ENCODE data around the gene FAM47E.

Gene FAM47E

GRCh38 chr4:76251441-76252270 is at the start of gene FAM47E:
FAM47E (plus strand) TSS chr4:76251721; CDS start chr4:76251747, 26 bp downstream.
- DNase-seq (ENCODE audit: low read depth), result peak; percentile 25

GRCh38 chr4:76203541-76203940 is 48.0 kb upstream of the FAM47E start:
- no peak for DNase-seq (ENCODE audit: low read depth)

GRCh38 chr4:76204936-76205335 is 46.6 kb upstream of the FAM47E start:
- no peak for DNase-seq (ENCODE audit: low read depth)

- no peak for DNase-seq (ENCODE audit: low read depth)
These were observed 46.0 kb upstream of the FAM47E start for GRCh38 chr4:76205476-76205875.

GRCh38 chr4:76206222-76206942 is 45.1 kb upstream of the FAM47E start:
- DNase-seq (ENCODE audit: low read depth), result no peak

GRCh38 chr4:76207549-76207948 is 44.0 kb upstream of the FAM47E start:
- DNase-seq (ENCODE audit: low read depth), result no peak

- peak; percentile 91 for DNase-seq (ENCODE audit: low read depth)
These were observed 43.3 kb upstream of the FAM47E start for GRCh38 chr4:76208005-76208765.

- DNase-seq (ENCODE audit: low read depth), result no peak
These were observed 41.6 kb upstream of the FAM47E start for GRCh38 chr4:76209881-76210280.

GRCh38 chr4:76210452-76210851 is 41.1 kb upstream of the FAM47E start:
- no peak for DNase-seq (ENCODE audit: low read depth)

- DNase-seq (ENCODE audit: low read depth), result no peak
These were observed 39.5 kb upstream of the FAM47E start for GRCh38 chr4:76211769-76212708.

GRCh38 chr4:76212851-76213414 is 38.6 kb upstream of the FAM47E start:
- no peak for DNase-seq (ENCODE audit: low read depth)

GRCh38 chr4:76213415-76214176 is 37.9 kb upstream of the FAM47E start, which contains the start of gene SCARB2:
SCARB2 (minus strand) TSS chr4:76213824; CDS start chr4:76213543, 281 bp downstream.
- peak; percentile 81 for DNase-seq (ENCODE audit: low read depth)

- no peak for DNase-seq (ENCODE audit: low read depth)
These were observed 37.3 kb upstream of the FAM47E start for GRCh38 chr4:76214177-76214675.

- DNase-seq (ENCODE audit: low read depth), result no peak
These were observed 36.4 kb upstream of the FAM47E start for GRCh38 chr4:76215077-76215476.

GRCh38 chr4:76216524-76216923 is 35.0 kb upstream of the FAM47E start:
- no peak for DNase-seq (ENCODE audit: low read depth)

- DNase-seq (ENCODE audit: low read depth), result no peak
These were observed 34.3 kb upstream of the FAM47E start for GRCh38 chr4:76216975-76217814.

- no peak for DNase-seq (ENCODE audit: low read depth)
These were observed 32.0 kb upstream of the FAM47E start for GRCh38 chr4:76219299-76220055.

GRCh38 chr4:76224171-76224570 is 27.4 kb upstream of the FAM47E start:
- no peak for DNase-seq (ENCODE audit: low read depth)
